ENCODE data around the gene GGA2.
A peak's percentile ranks its signal among the peaks of the same experiment; 100 is the strongest.
"Not testable (repeated sequence)": the region's sequence is repeated elsewhere in the genome, so short reads cannot be mapped to it uniquely, and the experiment has no call there.

Gene GGA2

GRCh38 chr16:23452572-23453337 is 57.5 kb downstream of the GGA2 start, which contains the start of gene COG7:
COG7 (minus strand) TSS chr16:23453189; CDS start chr16:23452994, 195 bp downstream.
- TF ChIP-seq EZH2phosphoT487 (conservative IDR thresholded peaks at IDR 0.05; ENCODE audit: low read length) = no peak
- TF ChIP-seq, protein P1, sequence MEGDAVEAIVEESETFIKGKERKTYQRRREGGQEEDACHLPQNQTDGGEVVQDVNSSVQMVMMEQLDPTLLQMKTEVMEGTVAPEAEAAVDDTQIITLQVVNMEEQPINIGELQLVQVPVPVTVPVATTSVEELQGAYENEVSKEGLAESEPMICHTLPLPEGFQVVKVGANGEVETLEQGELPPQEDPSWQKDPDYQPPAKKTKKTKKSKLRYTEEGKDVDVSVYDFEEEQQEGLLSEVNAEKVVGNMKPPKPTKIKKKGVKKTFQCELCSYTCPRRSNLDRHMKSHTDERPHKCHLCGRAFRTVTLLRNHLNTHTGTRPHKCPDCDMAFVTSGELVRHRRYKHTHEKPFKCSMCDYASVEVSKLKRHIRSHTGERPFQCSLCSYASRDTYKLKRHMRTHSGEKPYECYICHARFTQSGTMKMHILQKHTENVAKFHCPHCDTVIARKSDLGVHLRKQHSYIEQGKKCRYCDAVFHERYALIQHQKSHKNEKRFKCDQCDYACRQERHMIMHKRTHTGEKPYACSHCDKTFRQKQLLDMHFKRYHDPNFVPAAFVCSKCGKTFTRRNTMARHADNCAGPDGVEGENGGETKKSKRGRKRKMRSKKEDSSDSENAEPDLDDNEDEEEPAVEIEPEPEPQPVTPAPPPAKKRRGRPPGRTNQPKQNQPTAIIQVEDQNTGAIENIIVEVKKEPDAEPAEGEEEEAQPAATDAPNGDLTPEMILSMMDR (IDR thresholded peaks at IDR 0.05; ENCODE audit: insufficient read depth, low read length, poor library complexity, severe bottlenecking) = no peak

GRCh38 chr16:23452221-23452571 is 58.1 kb downstream of the GGA2 start:
- H3K79me2 ChIP-seq (ENCODE audit: insufficient read depth, low read length) = peaks cover 10% of the 10 kb centered on the region; the same call in 1 of the 2 replicates
- TF ChIP-seq EZH2phosphoT487 (conservative IDR thresholded peaks at IDR 0.05; ENCODE audit: low read length) = no peak
- TF ChIP-seq, protein P1 (IDR thresholded peaks at IDR 0.05; ENCODE audit: insufficient read depth, low read length, poor library complexity, severe bottlenecking) = no peak
- H2AFZ ChIP-seq (ENCODE audit: low read depth, low read length, severe bottlenecking) = peak overlapping the region; percentile 87
- peak overlapping the region; percentile 75 for H3K4me3 ChIP-seq (ENCODE audit: insufficient read depth, low read length, poor library complexity, severe bottlenecking)
- no peak overlapping the region for H3K27ac ChIP-seq (ENCODE audit: low read depth, low read length)
- no peaks in the 10 kb centered on the region for H3K27me3 ChIP-seq (ENCODE audit: low read length)
- no peaks in the 10 kb centered on the region for H3F3A ChIP-seq (ENCODE audit: insufficient read depth)
- H3K9me2 ChIP-seq (replicated peaks; ENCODE audit: insufficient read depth, low read length) = no peaks in the 10 kb centered on the region
- H3K4me2 ChIP-seq (ENCODE audit: low read depth, low read length, poor library complexity, severe bottlenecking) = peak overlapping the region; percentile 70
- peak overlapping the region; percentile 70 for H3K9ac ChIP-seq (ENCODE audit: low read length)
- no peaks in the 10 kb centered on the region for H3K9me3 ChIP-seq (ENCODE audit: insufficient read depth, low read length)
- H4K20me1 ChIP-seq (ENCODE audit: low read depth, low read length) = no peaks in the 10 kb centered on the region
- H3K36me3 ChIP-seq (ENCODE audit: low read length) = no peaks in the 10 kb centered on the region

More at GRCh38 chr16:23452572-23453337, 57.5 kb downstream of the GGA2 start, which contains the start of gene COG7:
- peaks cover 10% of the 10 kb centered on the region; the same call in 1 of the 2 replicates for H3K79me2 ChIP-seq (ENCODE audit: insufficient read depth, low read length)
- no peaks in the 10 kb centered on the region for H3K9me2 ChIP-seq (replicated peaks; ENCODE audit: insufficient read depth, low read length)
- H2AFZ ChIP-seq (ENCODE audit: low read depth, low read length, severe bottlenecking) = peak within 1 kb of the TSS; percentile 87
- peak within 1 kb of the TSS; percentile 70 for H3K4me2 ChIP-seq (ENCODE audit: low read depth, low read length, poor library complexity, severe bottlenecking)
- no peaks in the 10 kb centered on the region for H3K36me3 ChIP-seq (ENCODE audit: low read length)
- H3K27me3 ChIP-seq (ENCODE audit: low read length) = no peaks in the 10 kb centered on the region
- H3K9ac ChIP-seq (ENCODE audit: low read length) = peak within 1 kb of the TSS; percentile 70
- H3F3A ChIP-seq (ENCODE audit: insufficient read depth) = no peaks in the 10 kb centered on the region
- no peak within 1 kb of the TSS for H3K27ac ChIP-seq (ENCODE audit: low read depth, low read length)
- H3K4me3 ChIP-seq (ENCODE audit: insufficient read depth, low read length, poor library complexity, severe bottlenecking) = peak within 1 kb of the TSS; percentile 75
- no peaks in the 10 kb centered on the region for H3K9me3 ChIP-seq (ENCODE audit: insufficient read depth, low read length)
- H4K20me1 ChIP-seq (ENCODE audit: low read depth, low read length) = no peaks in the 10 kb centered on the region

- H3K79me2 ChIP-seq (ENCODE audit: insufficient read depth, low read length) = peaks cover 10% of the 10 kb centered on the region; the same call in 1 of the 2 replicates
- no peaks in the 10 kb centered on the region for H3K9me2 ChIP-seq (replicated peaks; ENCODE audit: insufficient read depth, low read length)
- H3K4me2 ChIP-seq (ENCODE audit: low read depth, low read length, poor library complexity, severe bottlenecking) = no peak overlapping the region
These were observed 61.9 kb downstream of the GGA2 start for GRCh38 chr16:23448392-23448791.

GRCh38 chr16:23437542-23437941 is 72.8 kb downstream of the GGA2 start:
- not testable (repeated sequence) for H3F3A ChIP-seq (ENCODE audit: insufficient read depth); H3K27ac ChIP-seq (ENCODE audit: low read depth, low read length); H3K9me3 ChIP-seq (ENCODE audit: insufficient read depth, low read length); H4K20me1 ChIP-seq (ENCODE audit: low read depth, low read length); H3K27me3 ChIP-seq (ENCODE audit: low read length); H3K4me2 ChIP-seq (ENCODE audit: low read depth, low read length, poor library complexity, severe bottlenecking); H3K4me3 ChIP-seq (ENCODE audit: insufficient read depth, low read length, poor library complexity, severe bottlenecking); H3K9me2 ChIP-seq (replicated peaks; ENCODE audit: insufficient read depth, low read length); H3K79me2 ChIP-seq (ENCODE audit: insufficient read depth, low read length); H2AFZ ChIP-seq (ENCODE audit: low read depth, low read length, severe bottlenecking); H3K9ac ChIP-seq (ENCODE audit: low read length); H3K36me3 ChIP-seq (ENCODE audit: low read length)

More at GRCh38 chr16:23448392-23448791, 61.9 kb downstream of the GGA2 start:
- H3K9ac ChIP-seq (ENCODE audit: low read length) = no peak overlapping the region
- no peaks in the 10 kb centered on the region for H3F3A ChIP-seq (ENCODE audit: insufficient read depth)
- no peak overlapping the region for H2AFZ ChIP-seq (ENCODE audit: low read depth, low read length, severe bottlenecking)
- no peaks in the 10 kb centered on the region for H4K20me1 ChIP-seq (ENCODE audit: low read depth, low read length)
- H3K36me3 ChIP-seq (ENCODE audit: low read length) = no peaks in the 10 kb centered on the region
- no peak overlapping the region for H3K4me3 ChIP-seq (ENCODE audit: insufficient read depth, low read length, poor library complexity, severe bottlenecking)
- no peak for TF ChIP-seq EZH2phosphoT487 (conservative IDR thresholded peaks at IDR 0.05; ENCODE audit: low read length)
- TF ChIP-seq, protein P1 (IDR thresholded peaks at IDR 0.05; ENCODE audit: insufficient read depth, low read length, poor library complexity, severe bottlenecking) = no peak
- H3K27ac ChIP-seq (ENCODE audit: low read depth, low read length) = no peak overlapping the region
- H3K27me3 ChIP-seq (ENCODE audit: low read length) = no peaks in the 10 kb centered on the region
- no peaks in the 10 kb centered on the region for H3K9me3 ChIP-seq (ENCODE audit: insufficient read depth, low read length)

Data from SU-DHL-6 (cell line).